ENCODE results near the gene PRR18.

Gene PRR18

GRCh38 chr6:166305562-166306117 lies 2.6 kb downstream of the PRR18 start:
- H3K27me3 Mint-ChIP-seq (ENCODE audit: low read depth), result peaks cover 65% of the 10 kb centered on the region
- no peak overlapping the region for H3K4me3 Mint-ChIP-seq
- H3K36me3 Mint-ChIP-seq (ENCODE audit: low read depth), result no peaks in the 10 kb centered on the region
- H3K4me1 Mint-ChIP-seq (ENCODE audit: low read depth), result no peaks in the 10 kb centered on the region
- H3K9me3 Mint-ChIP-seq, result no peaks in the 10 kb centered on the region
- H3K27ac Mint-ChIP-seq, result no peak overlapping the region

GRCh38 chr6:166304106-166304505 lies 4.1 kb downstream of the PRR18 start:
- H3K9me3 Mint-ChIP-seq, result no peaks in the 10 kb centered on the region
- H3K27ac Mint-ChIP-seq, result no peak overlapping the region
- no peak overlapping the region for H3K4me3 Mint-ChIP-seq
- H3K27me3 Mint-ChIP-seq (ENCODE audit: low read depth), result peaks cover 55% of the 10 kb centered on the region
- H3K4me1 Mint-ChIP-seq (ENCODE audit: low read depth), result no peaks in the 10 kb centered on the region
- no peaks in the 10 kb centered on the region for H3K36me3 Mint-ChIP-seq (ENCODE audit: low read depth)

GRCh38 chr6:166301611-166302529 lies 6.3 kb downstream of the PRR18 start:
- Mint-ChIP-seq H3K4me1 (ENCODE audit: low read depth) (no peaks in the 10 kb centered on the region), H3K4me3 (no peak overlapping the region), H3K9me3 (no peaks in the 10 kb centered on the region), H3K36me3 (ENCODE audit: low read depth) (no peaks in the 10 kb centered on the region), H3K27me3 (ENCODE audit: low read depth) (peaks cover 52% of the 10 kb centered on the region), H3K27ac (no peak overlapping the region)

GRCh38 chr6:166300357-166300987 lies 7.7 kb downstream of the PRR18 start:
- H3K27me3 Mint-ChIP-seq (ENCODE audit: low read depth), result peaks cover 42% of the 10 kb centered on the region
- no peaks in the 10 kb centered on the region for H3K4me1 Mint-ChIP-seq (ENCODE audit: low read depth)
- no peak overlapping the region for H3K27ac Mint-ChIP-seq
- no peaks in the 10 kb centered on the region for H3K36me3 Mint-ChIP-seq (ENCODE audit: low read depth)
- H3K9me3 Mint-ChIP-seq, result no peaks in the 10 kb centered on the region
- no peak overlapping the region for H3K4me3 Mint-ChIP-seq

- no peak overlapping the region for H3K4me3 Mint-ChIP-seq
- peaks cover 32% of the 10 kb centered on the region for H3K27me3 Mint-ChIP-seq (ENCODE audit: low read depth)
- no peaks in the 10 kb centered on the region for H3K4me1 Mint-ChIP-seq (ENCODE audit: low read depth)
- H3K9me3 Mint-ChIP-seq, result no peaks in the 10 kb centered on the region
- H3K27ac Mint-ChIP-seq, result no peak overlapping the region
- H3K36me3 Mint-ChIP-seq (ENCODE audit: low read depth), result no peaks in the 10 kb centered on the region
Measured at GRCh38 chr6:166297606-166298005, 10.6 kb downstream of the PRR18 start.

- H3K9me3 Mint-ChIP-seq, result no peaks in the 10 kb centered on the region
- H3K27ac Mint-ChIP-seq, result no peak overlapping the region
- no peaks in the 10 kb centered on the region for H3K36me3 Mint-ChIP-seq (ENCODE audit: low read depth)
- H3K27me3 Mint-ChIP-seq (ENCODE audit: low read depth), result peaks cover 29% of the 10 kb centered on the region
- H3K4me1 Mint-ChIP-seq (ENCODE audit: low read depth), result no peaks in the 10 kb centered on the region
- no peak overlapping the region for H3K4me3 Mint-ChIP-seq
Measured at GRCh38 chr6:166296035-166296883, 11.9 kb downstream of the PRR18 start.

- Mint-ChIP-seq H3K4me1 (ENCODE audit: low read depth) (no peaks in the 10 kb centered on the region), H3K36me3 (ENCODE audit: low read depth) (no peaks in the 10 kb centered on the region), H3K9me3 (no peaks in the 10 kb centered on the region), H3K27me3 (ENCODE audit: low read depth) (peaks cover 23% of the 10 kb centered on the region), H3K27ac (no peak overlapping the region), H3K4me3 (no peak overlapping the region)
Measured at GRCh38 chr6:166293731-166294584, 14.2 kb downstream of the PRR18 start.

GRCh38 chr6:166289207-166290060 lies 18.8 kb downstream of the PRR18 start:
- Mint-ChIP-seq H3K36me3 (ENCODE audit: low read depth) (no peaks in the 10 kb centered on the region), H3K27ac (no peak overlapping the region), H3K9me3 (no peaks in the 10 kb centered on the region), H3K27me3 (ENCODE audit: low read depth) (peaks cover 12% of the 10 kb centered on the region), H3K4me1 (ENCODE audit: low read depth) (no peaks in the 10 kb centered on the region), H3K4me3 (no peak overlapping the region)

GRCh38 chr6:166286839-166287271 lies 21.3 kb downstream of the PRR18 start:
- Mint-ChIP-seq H3K4me1 (ENCODE audit: low read depth) (no peaks in the 10 kb centered on the region), H3K9me3 (no peaks in the 10 kb centered on the region), H3K27me3 (ENCODE audit: low read depth) (peaks cover 3% of the 10 kb centered on the region), H3K36me3 (ENCODE audit: low read depth) (no peaks in the 10 kb centered on the region), H3K27ac (no peak overlapping the region), H3K4me3 (no peak overlapping the region)

GRCh38 chr6:166285233-166285632 lies 23.0 kb downstream of the PRR18 start:
- H3K4me3 Mint-ChIP-seq, result no peak overlapping the region
- H3K36me3 Mint-ChIP-seq (ENCODE audit: low read depth), result no peaks in the 10 kb centered on the region
- H3K27me3 Mint-ChIP-seq (ENCODE audit: low read depth), result peaks cover 4% of the 10 kb centered on the region
- H3K27ac Mint-ChIP-seq, result no peak overlapping the region
- H3K4me1 Mint-ChIP-seq (ENCODE audit: low read depth), result no peaks in the 10 kb centered on the region
- H3K9me3 Mint-ChIP-seq, result no peaks in the 10 kb centered on the region

GRCh38 chr6:166284640-166285039 lies 23.6 kb downstream of the PRR18 start:
- Mint-ChIP-seq H3K9me3 (no peaks in the 10 kb centered on the region), H3K27ac (no peak overlapping the region), H3K36me3 (ENCODE audit: low read depth) (no peaks in the 10 kb centered on the region), H3K27me3 (ENCODE audit: low read depth) (peaks cover 5% of the 10 kb centered on the region), H3K4me3 (no peak overlapping the region), H3K4me1 (ENCODE audit: low read depth) (no peaks in the 10 kb centered on the region)

- H3K27me3 Mint-ChIP-seq (ENCODE audit: low read depth), result peaks cover 5% of the 10 kb centered on the region
- H3K36me3 Mint-ChIP-seq (ENCODE audit: low read depth), result no peaks in the 10 kb centered on the region
- no peaks in the 10 kb centered on the region for H3K4me1 Mint-ChIP-seq (ENCODE audit: low read depth)
- no peak overlapping the region for H3K4me3 Mint-ChIP-seq
- no peaks in the 10 kb centered on the region for H3K9me3 Mint-ChIP-seq
- no peak overlapping the region for H3K27ac Mint-ChIP-seq
Measured at GRCh38 chr6:166282394-166283032, 25.7 kb downstream of the PRR18 start.
